ENCODE measurements around the gene HUWE1. TPM values are rescaled to one million over a fixed set of nuclear protein-coding genes. Genes with fewer than 3 reads are reported as not detected.

The HUWE1 gene
- total and polyA plus RNA-seq, 2 of the 13 experiments (the other 11 are each of a cell fraction or from before 2014, with no cell fraction given), result 63.2 to 68.1 TPM

- no peak for TF ChIP-seq ZNF749 (CRISPR knock-in tag; IDR thresholded peaks at IDR 0.05; ENCODE audit: borderline replicate concordance)
- no peak for TF ChIP-seq GTF3A (CRISPR knock-in tag; conservative IDR thresholded peaks at IDR 0.05)
Observed at GRCh38 chrX:53666171-53666570, 20.3 kb downstream of the HUWE1 start (continued).

- ChIA-PET POLR2A (no interaction called here), CTCF (ENCODE audit: low intra/inter-chr PET ratio, low total read pairs) (no interaction called here)
- H3K79me2 ChIP-seq (ENCODE audit: insufficient read depth, low read length), result peaks cover 69% of the 10 kb centered on the region
- H3K4me2 ChIP-seq (ENCODE audit: low read depth, low read length), result no peak overlapping the region
- peaks cover 24% of the 10 kb centered on the region for H3K4me1 ChIP-seq (ENCODE audit: insufficient read depth, low read length)
- no peak overlapping the region for H3K27ac ChIP-seq (ENCODE audit: extremely low read length, insufficient read depth, low read length)
- no peak for ATAC-seq
- H2AFZ ChIP-seq (ENCODE audit: low read length), result no peak overlapping the region
- FAIRE-seq, result no peak
- 83% methylated on average over 1 of the region's 3 CpGs for WGBS (ENCODE audit: low lambda C conversion rate)
- no TSS peak for BruUV-seq (replicated peaks)
- peaks cover 0 to 11% of the 10 kb centered on the region in 2 experiments; a peak in 1 of 5 replicates for H3K36me3 ChIP-seq (replicated peaks in 1 of 2; ENCODE audit: control insufficient read depth in 1 of 2, insufficient read depth in 2 of 2, low read length in 2 of 2)
- H3K27me3 ChIP-seq (ENCODE audit: control insufficient read depth in 1 of 2, insufficient read depth in 2 of 2, low read length in 2 of 2), result no peaks in the 10 kb centered on the region
- in situ Hi-C loops (cut with HindIII; ENCODE audit: extremely low pct_ligation_motif_present, low pct_unique_long_range_greater_than_20kb) (no loop called here), intact Hi-C loops (cut with micrococcal nuclease; ENCODE audit: unreplicated experiment) (no loop called here)
- peaks cover 36% of the 10 kb centered on the region for H4K20me1 ChIP-seq (ENCODE audit: insufficient read depth, low read length)
- H3K9me3 ChIP-seq (ENCODE audit: low read length), result no peaks in the 10 kb centered on the region
- no peak for TF ChIP-seq ZNF713 (CRISPR knock-in tag; IDR thresholded peaks at IDR 0.05)
- TF ChIP-seq, protein P1, sequence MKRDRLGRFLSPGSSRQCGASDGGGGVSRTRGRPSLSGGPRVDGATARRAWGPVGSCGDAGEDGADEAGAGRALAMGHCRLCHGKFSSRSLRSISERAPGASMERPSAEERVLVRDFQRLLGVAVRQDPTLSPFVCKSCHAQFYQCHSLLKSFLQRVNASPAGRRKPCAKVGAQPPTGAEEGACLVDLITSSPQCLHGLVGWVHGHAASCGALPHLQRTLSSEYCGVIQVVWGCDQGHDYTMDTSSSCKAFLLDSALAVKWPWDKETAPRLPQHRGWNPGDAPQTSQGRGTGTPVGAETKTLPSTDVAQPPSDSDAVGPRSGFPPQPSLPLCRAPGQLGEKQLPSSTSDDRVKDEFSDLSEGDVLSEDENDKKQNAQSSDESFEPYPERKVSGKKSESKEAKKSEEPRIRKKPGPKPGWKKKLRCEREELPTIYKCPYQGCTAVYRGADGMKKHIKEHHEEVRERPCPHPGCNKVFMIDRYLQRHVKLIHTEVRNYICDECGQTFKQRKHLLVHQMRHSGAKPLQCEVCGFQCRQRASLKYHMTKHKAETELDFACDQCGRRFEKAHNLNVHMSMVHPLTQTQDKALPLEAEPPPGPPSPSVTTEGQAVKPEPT (CRISPR knock-in tag; IDR thresholded peaks at IDR 0.05; ENCODE audit: low read depth), result no peak
- TF ChIP-seq ESRRA (CRISPR knock-in tag; IDR thresholded peaks at IDR 0.05; ENCODE audit: low read depth), result no peak
- TF ChIP-seq, protein P2, sequence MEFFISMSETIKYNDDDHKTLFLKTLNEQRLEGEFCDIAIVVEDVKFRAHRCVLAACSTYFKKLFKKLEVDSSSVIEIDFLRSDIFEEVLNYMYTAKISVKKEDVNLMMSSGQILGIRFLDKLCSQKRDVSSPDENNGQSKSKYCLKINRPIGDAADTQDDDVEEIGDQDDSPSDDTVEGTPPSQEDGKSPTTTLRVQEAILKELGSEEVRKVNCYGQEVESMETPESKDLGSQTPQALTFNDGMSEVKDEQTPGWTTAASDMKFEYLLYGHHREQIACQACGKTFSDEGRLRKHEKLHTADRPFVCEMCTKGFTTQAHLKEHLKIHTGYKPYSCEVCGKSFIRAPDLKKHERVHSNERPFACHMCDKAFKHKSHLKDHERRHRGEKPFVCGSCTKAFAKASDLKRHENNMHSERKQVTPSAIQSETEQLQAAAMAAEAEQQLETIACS (CRISPR knock-in tag; IDR thresholded peaks at IDR 0.05), result no peak
- no peak for TF ChIP-seq IRX3 (CRISPR knock-in tag; IDR thresholded peaks at IDR 0.05; ENCODE audit: borderline replicate concordance, low read depth)
- TF ChIP-seq TEAD2 (CRISPR knock-in tag; IDR thresholded peaks at IDR 0.05), result no peak
- no peak for TF ChIP-seq ARNT2 (CRISPR knock-in tag; IDR thresholded peaks at IDR 0.05; ENCODE audit: low read depth)
- no peak for TF ChIP-seq ZC3H4 (CRISPR knock-in tag; IDR thresholded peaks at IDR 0.05; ENCODE audit: borderline replicate concordance)
- no peak for TF ChIP-seq NR2F2 (IDR thresholded peaks at IDR 0.05; ENCODE audit: borderline replicate concordance, low read depth)
- no peak for TF ChIP-seq CAMTA2 (CRISPR knock-in tag; IDR thresholded peaks at IDR 0.05; ENCODE audit: borderline replicate concordance)
- TF ChIP-seq LRRFIP1 (CRISPR knock-in tag; conservative IDR thresholded peaks at IDR 0.05), result no peak
- DNase-seq (ENCODE audit: low spot score), result no peak
- no peak overlapping the region for H3K4me3 ChIP-seq (replicated peaks in 1 of 3; ENCODE audit: insufficient read depth in 1 of 3, low read depth in 2 of 3, low read length in 3 of 3)
- H3K9ac ChIP-seq (ENCODE audit: insufficient read depth, low read depth, low read length), result no peak overlapping the region
Observed at GRCh38 chrX:53660004-53660403, 26.5 kb downstream of the HUWE1 start.
